HG03025 (cell line): Measurements from ENCODE around the gene KLK7.
"Not testable (repeated sequence)": the region's sequence is repeated elsewhere in the genome, so short reads cannot be mapped to it uniquely, and the experiment has no call there.

Source experiments
- ATAC-seq: cut with Tn5 transposase; IDR thresholded peaks from one replicate; pipeline ENCODE4 v1.9.1; 2021; ENCODE audit warnings: mild to moderate bottlenecking, moderate library complexity; ENCODE audit not compliant: unreplicated experiment, low FRiP score

Gene KLK7

DNA sequence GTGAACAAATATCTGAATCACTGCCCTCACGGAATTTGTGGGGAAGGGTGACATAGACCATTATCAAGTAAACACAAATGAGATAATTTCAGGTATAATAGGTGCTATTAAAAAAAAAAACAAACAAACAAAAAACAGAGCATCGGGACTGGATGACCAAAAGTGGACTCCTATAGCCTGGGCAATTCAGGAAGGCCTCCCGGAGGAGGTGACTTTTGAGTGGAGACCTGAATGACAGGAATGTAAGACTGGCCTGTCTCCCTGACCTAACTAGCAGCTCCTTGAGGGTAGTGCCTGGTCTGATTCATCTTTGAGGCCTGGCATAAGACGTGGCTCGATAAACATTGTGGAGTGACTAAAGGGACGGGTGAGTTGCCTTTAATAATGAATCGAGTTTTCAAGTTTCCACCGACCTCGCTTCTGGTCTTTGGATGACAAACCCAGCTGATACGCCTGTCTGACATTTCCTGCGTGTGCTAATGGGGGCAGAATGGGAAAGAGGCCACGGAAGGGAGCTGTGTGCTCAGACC is 29.0 kb upstream of the KLK7 start:
- ATAC-seq, result no peak

DNA sequence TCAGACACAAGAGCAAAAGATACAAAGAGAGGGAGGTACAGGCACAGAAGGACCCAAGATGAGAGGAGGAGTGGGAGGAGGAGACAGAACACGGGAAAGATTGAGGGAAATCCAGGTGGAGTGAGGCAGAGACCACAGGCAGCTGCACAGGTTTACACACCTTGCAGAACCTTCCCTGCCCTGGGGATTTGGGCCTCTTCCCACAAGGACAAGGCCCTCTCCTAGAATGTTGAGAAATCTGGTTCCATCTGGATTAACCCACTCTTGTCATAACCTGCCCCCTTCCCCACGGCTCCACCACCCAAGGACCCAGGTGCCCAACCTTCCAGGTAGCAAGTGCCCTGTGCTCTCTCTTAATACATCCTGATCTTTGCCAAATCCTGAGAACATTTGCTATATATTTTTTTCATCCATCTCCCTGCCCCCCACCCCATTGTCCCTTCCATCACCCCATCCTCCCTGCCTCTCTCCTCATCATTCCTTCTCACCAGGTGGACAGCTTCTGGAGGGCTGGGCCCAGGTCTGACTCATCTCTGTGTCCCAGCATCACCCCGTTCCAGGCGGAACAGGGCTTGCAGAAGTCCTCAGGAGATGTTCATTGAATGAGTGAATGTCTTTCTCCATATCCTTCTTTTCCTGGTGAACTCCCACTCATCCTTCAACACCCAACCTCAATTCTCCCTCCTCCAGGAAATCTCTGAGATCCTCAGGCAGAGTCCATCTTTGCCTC is 26.5 kb upstream of the KLK7 start:
- ATAC-seq, result no peak

- no peak for ATAC-seq
Observed at GRCh38 chr19:51009061-51009891, 25.6 kb upstream of the KLK7 start.

DNA sequence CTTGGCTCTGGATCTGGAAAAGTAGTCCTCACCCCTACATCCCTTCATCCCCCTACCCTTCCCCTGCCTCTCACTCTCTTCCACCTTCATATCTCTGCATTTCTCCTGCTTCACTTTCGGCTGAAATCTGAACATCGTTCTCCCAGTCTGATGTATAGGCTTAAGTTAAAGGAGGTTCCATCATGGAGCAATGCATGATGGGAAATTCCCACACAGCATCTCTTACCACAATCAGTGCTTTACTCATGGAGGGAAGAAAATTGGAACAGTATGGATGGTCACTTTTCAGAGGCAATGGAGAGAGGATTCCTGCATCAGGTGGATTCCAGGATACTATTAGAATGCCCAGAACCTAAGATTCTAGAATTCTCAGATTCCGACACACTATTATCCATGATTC is 23.8 kb upstream of the KLK7 start:
- ATAC-seq, result no peak

- ATAC-seq, result no peak
Observed at GRCh38 chr19:51006406-51006805, 22.7 kb upstream of the KLK7 start.

GRCh38 chr19:51005248-51005647 is 21.5 kb upstream of the KLK7 start:
- no peak for ATAC-seq

DNA sequence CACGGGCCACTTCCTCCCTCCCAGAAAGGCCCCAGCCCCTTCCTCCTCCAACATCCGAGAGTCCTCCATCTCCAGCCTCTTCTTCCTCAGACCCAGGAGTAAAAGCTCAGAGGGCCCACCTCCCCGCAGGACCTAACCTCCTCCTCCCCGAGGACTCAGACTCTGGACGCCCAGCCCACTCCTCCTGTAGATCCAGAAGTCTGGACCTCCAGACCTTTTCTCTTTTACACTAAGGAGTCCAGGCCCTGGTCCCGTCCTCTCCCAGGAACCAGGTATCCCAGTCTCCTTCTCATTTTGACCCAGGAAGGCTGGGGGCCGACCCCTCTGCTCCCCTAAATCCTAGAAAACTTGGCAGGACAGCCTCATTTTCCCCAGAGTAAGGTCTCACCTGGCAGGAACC is 19.6 kb upstream of the KLK7 start:
- no peak for ATAC-seq

DNA sequence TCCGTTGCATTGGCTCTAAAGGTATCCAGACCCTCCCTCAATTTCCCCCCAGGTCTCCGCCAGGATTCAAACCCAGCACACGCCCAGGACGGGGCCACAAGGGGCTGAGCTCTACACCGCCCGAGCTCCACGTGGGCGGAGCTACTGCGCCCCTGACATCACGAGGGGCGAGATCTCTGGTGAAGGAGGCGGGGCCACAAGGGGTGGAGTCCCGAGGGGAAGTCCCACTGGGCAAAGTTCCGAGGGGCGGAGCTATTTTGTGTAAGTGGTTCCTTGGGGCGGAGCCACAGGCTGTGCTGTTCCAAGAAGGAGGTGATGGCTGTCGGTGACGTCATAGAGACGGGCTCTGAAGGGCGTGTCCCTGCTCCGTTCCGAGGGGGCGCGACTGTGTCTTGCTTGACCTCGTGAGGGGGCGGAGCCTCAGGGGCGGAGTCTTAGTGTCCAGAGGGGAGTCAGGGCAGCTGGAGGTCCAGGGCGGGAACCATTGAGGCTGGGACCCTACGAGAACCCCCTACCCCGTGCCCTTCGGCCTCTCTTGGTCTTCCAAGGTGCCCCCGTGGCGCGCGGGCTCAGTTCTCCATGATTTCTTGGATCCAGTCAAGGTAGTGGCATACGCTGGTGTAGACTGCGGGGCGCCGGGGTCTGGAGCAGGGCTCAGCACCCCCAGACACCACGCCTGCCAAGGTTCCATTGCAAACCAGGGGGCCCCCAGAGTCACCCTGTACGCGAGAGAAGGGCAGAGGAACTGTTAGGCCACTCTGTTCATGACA is 19.0 kb upstream of the KLK7 start:
- no peak for ATAC-seq

- ATAC-seq, result no peak
Observed at GRCh38 chr19:51002089-51002532, 18.4 kb upstream of the KLK7 start.

- ATAC-seq, result no peak
Observed at GRCh38 chr19:51001515-51001914, 17.8 kb upstream of the KLK7 start, which contains the start of gene KLK8. Gene KLK8, minus strand, starts transcription at chr19:51001604. Its CDS starts 437 bp downstream, at chr19:51001167.

GRCh38 chr19:51000981-51001380 is 17.3 kb upstream of the KLK7 start:
- no peak for ATAC-seq

GRCh38 chr19:51000426-51000825 is 16.7 kb upstream of the KLK7 start:
- ATAC-seq, result no peak

GRCh38 chr19:50998686-50999085 is 15.0 kb upstream of the KLK7 start:
- no peak for ATAC-seq

- no peak for ATAC-seq
Observed at GRCh38 chr19:50998061-50998460, 14.3 kb upstream of the KLK7 start.

DNA sequence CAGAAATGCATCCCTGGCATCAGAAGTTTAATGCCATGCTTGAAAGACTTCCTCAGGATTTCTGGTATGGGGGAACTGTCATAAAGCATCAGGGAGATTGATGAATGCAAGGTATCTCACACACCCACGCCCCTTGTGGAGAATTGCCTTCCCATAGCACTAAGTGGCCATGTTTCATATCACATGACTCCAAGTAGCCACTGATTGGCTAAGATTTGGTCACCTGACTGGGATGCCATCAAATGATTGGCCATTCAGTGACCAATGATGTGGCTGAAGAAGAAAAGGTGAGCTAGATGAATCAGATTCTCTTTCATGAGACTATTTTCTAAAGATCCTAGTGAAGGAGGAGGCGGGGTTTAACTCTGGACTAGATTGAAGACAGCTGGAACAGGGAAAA is 10.4 kb upstream of the KLK7 start:
- no peak for ATAC-seq

DNA sequence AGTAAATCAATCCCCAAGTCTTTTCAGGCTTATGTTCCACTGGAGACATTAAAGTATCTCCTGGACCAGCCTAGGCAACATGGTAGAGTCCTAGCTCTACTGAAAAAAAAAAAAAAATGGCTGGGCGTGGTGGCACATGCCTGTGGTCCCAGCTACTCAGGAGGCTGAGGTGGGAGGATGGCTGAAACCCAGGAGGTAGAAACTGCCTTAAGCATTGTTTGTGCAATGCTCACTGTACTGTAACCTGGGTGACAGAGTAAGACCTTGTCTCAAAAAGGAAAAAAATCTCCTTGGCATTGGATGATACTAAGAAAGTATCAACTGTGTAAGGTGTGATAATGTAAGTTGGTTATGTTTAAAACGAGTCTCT is 8.9 kb upstream of the KLK7 start:
- no peak for ATAC-seq

DNA sequence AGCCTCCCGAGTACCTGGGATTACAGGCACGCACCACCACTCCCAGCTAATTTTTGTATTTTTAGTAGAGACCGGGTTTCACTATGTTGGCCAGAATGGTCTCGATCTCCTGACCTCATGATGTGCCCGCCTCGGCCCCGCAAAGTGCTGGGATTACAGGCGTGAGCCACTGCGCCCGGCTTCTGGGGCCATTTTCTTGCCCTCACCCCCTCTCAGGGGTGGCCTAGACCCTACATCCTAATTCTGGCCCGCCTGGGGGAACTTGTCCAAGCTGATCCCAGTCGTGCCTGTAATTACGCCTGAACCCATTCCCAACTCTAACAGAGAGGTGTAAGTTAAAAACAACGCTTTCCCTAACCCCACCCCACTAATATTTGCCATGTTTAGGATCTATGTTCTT is 699 bp upstream of the KLK7 start:
- not testable (repeated sequence) for ATAC-seq

DNA sequence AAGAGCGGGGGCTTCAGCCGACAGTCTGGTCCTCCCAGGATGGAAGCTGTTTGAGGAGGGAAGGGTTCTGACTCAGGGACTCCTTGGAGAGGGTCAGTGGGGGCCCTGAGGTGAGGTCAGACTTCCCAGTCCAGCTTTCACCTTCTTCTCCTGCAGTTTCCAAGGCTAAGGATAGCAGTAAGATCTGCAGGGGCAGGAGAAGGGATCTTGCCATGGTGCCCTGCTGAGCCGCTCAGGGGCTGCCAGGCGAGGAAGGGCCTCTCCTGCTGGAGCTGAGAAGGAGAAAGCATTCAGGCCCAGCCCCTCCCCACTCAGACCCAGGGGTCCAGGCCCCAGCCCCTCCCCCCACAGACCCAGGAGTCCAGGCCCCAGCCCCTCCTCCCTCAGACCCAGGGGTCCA is 1.5 kb downstream of the KLK7 start:
- no peak for ATAC-seq

GRCh38 chr19:50981587-50982146 is 2.0 kb downstream of the KLK7 start:
- ATAC-seq, result no peak

GRCh38 chr19:50980208-50980607 is 3.5 kb downstream of the KLK7 start:
- no peak for ATAC-seq

- no peak for ATAC-seq
Observed at GRCh38 chr19:50979758-50980157, 4.0 kb downstream of the KLK7 start.
